Activated naive CD4-positive, alpha-beta T cell (primary cell): ENCODE measurements around the gene DQX1.

ENCODE experiments used
- DNase-seq, 4 experiments: peaks; one replicate each; lab custom pipeline; 2025; lab: John Stamatoyannopoulos, UW

The DQX1 gene

DNA sequence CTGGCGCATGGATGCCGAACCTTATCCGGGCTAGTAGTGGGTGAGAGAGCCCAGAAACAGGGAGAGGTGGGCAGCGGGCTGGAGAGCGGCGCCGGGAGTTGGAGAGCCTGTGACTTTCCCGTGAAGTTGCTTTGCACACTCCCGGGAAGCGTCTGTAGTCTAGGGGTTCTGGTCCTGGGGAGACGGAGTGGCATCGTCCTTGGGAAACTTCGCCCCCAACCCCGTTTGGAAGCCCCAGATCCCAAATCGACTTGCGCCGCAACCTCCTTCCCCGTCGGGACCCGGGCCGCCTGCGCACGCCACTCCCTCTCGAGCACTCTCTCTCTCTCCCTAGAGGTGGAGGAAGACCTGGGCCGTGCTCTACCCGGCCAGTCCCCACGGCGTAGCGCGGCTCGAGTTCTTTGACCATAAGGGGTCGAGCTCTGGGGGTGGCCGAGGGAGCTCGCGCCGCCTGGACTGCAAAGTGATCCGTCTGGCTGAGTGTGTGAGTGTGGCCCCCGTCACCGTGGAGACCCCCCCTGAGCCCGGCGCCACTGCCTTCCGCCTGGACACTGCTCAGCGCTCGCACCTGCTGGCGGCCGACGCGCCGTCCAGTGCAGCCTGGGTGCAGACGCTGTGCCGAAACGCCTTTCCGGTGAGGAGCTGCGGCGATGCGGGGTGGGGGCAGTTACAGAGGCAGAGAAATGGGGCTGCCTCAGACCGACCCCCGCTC lies 28.9 kb upstream of the DQX1 start:
- DNase-seq, result peak in 1 of 4 experiments; percentile 27

DNA sequence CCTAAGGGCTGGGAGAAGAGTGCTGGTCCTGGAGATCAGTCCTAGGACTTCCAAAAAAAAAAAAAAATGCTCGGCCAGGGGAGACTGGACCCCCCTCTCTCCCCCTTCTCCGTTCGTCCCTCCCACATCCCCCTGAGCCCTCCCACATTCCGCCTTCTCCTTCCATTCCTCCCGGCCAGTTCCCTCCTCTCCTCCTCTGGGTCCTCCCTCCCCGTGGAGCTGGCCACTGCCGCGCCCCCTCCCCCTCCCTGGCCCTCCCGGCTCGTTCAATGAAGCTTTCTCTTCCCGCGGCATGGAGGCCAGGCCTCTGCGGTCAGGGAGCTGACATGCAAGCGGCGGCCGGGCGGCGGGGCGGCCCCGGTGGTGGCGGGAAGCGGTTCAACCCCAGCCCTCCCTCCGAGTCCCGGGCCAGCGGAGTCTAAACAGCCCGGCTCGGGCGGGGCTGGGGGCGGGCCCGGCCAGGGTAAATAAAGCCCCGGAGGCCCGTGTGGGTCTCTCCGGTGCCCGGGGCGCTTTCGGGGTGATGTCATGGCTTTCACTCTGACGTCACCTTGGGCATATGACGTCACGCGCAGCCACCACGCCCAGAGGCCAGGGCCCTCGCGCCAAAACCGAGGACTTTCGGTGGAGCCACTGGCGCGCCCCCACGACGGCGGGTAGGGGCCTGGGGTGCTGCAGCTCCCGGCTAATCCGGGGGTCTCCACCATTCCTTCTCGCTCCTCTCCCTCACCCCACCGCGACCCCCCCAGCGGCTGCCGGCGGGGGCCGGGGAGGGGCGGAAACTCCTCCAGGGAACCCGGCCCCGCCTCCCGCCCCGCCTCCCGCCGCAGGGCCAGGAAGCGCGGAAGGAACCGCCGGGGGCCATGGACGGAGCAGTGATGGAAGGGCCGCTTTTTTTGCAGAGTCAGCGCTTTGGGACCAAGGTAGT lies 28.1 kb upstream of the DQX1 start, which contains the start of the genes DOK1 and LOXL3:
DOK1 (plus strand) TSS at position 829 of the 928 bp plus-strand sequence; CDS start at position 864, 35 bp downstream.
LOXL3 (minus strand) TSS at position 51 of the 928 bp plus-strand sequence. CDS start 1,308 bp downstream, outside the sequence.
- DNase-seq, result peak; percentile 61 to 78 (median 67)

DNA sequence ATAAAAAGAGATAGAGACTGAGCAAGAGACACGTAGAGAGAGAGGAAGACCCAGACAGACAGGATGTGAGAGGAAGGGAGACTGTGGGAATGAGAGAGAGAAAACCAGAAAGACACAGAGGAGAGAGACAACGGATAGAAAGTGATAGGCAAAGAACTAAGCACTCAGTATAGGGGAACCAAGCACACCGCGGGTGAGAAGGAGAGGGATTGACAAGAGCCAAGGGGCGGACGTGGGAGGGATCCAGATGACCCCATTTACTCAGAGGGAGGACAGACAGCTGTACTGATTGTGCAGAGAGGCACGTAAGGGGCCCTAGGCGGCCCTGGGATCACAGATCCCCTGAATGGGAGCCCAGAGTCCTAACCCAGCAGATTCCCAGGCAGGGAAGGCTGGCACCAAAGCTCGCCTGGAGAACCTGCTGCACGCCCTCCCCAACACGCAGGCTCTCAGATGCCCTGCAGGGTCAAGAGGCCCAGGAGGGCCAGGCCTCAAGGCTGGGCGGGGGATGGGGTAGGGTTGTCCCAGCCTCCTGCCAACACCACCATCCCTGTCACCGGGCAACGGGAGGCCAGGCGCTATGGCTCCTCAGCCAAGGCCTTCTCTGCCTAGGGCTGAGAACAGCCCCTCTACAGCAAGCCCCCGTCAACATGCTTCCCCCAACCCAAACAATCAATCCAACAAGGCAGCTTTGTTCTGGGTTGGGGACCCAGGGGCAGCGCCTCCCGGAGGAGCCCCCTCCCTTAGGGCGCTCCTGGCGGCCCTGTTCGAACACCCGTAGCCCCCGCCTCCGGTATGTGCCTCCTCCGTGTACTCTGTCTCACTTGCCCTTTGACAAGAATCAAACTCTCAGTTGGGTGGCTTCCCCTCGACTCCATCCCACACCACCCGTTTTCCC lies 27.1 kb upstream of the DQX1 start:
- no peak for DNase-seq

DNA sequence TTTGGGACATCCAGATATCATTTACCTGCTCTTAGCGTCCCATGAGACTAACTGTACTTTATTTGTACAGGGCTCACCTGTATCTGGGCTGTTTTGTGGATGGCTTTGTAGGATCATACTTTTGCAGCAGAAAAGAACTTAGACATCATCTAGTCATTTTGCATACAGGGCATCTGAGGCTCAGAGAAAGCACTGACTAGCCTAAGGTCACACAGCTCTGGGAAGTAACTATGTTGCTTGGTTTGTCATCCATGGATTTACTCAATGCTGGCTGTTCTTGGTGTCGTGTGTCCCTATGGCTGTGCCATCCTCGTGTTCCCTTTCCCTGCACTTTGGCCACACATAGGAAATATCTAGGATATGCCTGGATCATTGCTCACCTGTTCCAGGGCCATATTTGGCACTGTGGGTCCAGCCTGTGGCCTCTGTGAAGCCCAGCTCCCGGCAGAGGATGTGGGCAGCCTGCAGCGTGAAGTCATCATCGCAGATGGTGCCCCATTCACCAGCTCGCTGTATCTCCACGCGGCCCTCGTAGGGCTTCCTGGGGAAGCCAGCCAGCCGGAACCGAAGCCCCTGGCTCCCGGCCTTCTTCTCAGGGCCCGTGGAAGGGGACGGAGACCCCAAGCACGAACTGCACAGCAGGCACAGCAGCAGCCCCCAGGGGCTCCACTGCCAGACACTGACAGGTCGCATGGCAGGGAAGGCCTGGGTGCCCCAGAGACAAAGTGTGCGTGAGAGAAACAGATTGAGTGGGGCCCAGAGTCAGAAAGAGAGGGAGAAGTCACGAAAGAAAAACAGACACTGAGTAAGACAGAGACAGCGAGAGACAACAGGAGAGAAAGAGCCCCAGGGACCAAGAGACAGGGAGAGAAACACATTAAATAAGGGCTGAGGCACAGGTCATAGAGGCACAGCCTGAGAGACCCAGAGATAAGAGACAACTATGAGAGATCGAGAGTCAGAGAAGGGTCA lies 26.2 kb upstream of the DQX1 start:
- no peak for DNase-seq

DNA sequence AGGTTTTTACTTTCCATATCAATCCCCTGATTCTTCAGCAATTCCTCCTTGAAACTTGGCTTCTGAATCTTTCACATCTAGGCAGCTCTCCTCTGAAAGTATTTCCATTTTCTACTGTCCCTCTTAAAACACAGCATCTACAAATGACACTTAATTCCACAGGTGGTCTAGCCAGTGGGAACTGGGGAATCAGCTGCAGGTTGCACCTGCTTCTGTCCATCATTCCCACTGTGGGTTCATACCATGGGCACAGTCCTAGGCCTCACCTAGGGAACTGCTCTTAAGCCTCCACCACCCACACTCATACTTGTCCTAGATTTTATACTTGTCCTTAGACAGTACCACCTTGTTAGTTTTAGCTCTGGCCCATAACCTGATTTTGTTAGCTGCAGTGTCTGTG lies 25.5 kb upstream of the DQX1 start:
- no peak for DNase-seq

DNA sequence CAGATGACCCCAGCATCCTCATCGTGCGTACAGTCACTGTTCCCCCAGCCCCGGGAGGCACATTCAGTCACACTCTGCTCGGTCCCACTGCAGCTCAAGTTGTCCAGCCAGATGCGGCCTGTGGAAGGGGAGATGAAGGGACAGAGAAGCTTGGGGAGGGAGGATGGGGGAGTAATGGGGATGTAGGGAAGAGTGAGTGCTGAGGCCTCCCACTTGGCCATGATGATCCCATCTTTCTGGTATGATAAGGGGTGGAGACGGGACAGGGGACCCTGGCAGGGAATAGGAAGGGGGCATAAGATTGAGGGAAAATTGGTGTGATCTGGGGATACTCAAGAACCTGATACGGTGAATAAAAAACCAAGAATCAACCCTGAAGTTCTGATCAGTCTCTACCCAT lies 24.2 kb upstream of the DQX1 start:
- DNase-seq, result no peak

DNA sequence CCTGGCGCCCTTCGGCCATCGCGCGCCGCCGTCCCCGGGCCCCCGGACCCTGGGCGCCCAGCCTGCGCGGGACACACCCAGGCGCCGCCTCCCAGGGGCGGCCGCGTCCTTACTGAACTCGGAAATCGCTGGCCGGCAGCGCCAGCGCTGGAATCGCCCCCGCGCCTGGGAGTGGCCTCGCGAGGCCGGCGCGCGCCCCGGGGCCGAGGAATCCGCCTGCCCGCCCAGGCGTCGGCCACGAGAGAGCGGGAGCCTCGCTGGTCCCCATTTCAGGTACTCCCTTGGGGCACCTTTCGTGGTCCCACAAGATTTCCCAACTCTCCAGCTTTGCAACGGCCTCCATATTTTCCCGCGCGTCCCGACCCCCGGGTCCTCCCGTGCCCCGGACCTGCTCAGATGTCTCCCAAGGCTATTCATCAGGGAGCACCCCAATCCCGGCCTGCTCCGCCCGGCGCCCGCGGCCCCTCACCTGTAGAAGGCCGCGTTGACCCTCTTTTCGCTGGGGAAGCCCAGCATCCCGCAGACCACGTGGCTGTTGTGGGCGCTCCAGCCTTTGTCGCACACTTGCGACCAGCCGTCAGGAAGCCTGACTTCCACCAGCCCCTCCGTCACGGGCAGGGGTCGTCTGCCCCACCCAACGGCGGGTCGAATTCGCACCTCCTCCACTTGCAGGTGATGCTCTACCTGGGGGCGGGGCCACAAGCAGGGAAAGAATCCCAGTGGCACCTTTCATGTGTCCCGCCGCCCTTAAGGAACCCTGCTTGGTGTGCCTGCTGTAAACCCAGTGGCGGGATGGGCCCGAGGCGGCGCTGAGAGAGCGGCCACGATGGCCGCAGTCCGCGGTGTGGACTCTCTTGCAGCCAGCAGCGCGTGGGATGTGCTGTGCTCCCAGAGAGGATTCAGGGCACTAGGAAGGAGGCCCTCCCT lies 23.1 kb upstream of the DQX1 start:
- DNase-seq, result no peak

DNA sequence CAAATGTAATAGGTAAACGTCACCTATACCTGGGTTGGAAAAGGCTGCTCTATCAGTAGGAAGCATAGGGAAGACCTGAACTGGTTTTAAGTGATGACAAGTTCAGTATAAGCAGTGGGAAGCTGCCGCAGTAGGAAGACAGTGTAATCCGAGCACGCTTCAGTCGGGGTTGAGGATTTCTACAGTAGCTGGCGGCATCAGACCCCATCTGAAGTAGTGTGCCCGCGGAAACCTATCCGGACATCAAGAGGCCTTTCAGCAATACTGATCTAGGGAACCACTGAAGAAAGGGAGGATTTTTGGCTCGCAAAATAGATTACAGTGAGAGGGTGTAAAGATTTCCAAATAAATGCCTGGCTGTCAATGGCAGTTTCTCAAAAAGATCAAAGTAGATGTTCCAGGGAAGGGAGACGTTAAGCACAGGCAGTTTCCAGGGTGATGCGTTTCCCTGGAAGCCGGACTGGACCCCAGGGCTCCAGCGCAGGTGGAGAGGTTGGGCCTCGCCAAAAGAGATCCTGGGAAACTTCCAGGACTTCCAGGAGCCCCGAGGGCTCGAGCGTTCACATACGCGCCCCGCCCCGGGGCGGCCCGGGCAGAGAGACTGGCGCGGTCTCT lies 22.4 kb upstream of the DQX1 start:
- no peak for DNase-seq

DNA sequence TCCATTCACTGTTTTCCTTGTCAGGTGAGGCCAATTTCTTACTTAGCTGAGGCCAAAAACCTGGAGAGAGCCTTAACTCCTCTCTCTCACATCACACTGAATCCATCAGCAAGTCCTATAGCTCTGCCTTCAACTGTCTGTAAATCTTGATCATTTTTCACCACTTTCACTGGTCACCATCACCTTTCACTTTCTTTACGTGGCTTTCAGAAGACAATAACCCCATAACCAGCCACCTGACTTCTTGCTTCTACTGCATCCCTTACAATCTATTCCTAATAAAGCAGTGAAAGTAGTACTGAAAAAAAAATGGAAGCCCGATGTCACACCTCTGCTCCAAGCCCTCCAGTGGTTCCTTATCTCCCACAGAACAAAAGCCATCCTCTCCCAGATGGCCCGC lies 20.0 kb upstream of the DQX1 start:
- DNase-seq, result no peak

DNA sequence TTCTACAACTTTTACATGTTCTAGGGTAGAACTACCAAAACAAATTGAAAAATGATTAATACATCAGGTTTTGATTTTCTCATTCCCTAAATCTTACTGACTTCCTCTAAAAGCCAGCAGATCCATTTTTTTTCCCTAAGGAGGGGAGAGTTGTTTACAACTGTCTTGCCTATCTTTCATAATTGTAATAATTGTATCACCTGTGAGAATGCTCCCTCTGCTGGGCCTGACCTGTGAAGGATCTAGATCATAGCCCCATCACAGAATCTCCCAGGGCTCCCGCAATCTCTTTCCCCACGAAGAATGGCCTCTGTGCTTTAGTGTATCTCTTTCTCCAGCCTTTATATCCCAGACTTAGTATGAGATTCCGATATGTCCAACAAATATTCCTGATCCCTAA lies 18.6 kb upstream of the DQX1 start:
- no peak for DNase-seq

DNA sequence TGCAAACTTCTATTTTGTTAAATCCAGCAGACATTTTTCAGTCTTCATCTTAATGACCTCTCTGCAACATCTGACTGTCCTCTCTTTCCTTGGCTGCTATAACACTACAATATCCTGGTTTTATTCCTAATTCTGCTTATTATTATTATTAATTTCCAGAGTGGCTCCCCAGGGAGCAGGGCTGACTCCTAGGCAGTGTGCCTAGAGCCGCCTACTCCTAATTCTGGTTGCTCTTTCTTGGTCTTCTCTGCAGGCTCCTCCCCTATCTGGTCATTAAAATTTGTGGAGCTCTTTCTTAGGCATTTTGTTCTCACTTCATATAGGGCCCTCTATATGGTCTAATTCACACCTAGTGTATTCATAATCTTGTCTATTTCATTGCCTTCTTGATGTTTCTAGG lies 16.9 kb upstream of the DQX1 start:
- no peak for DNase-seq

DNA sequence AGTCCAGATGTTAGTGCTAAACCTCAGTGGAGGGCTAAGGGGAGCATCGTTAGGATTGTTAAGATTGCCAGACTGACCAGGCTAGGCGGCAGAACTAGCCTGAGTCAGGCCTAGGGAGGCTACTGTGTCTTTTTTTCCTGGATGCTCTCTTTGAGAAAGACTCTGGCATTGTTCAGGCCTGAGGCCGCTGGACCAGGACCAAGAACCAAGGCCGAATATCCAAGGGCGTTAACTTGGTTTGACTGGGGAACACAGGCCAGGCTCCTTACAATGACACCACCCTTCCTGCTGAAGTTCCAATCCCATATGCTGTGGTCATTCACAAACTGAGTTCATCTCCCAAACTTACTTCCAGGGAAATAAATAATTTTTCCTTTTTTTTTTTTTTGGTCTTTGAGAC lies 14.3 kb upstream of the DQX1 start:
- no peak for DNase-seq

DNA sequence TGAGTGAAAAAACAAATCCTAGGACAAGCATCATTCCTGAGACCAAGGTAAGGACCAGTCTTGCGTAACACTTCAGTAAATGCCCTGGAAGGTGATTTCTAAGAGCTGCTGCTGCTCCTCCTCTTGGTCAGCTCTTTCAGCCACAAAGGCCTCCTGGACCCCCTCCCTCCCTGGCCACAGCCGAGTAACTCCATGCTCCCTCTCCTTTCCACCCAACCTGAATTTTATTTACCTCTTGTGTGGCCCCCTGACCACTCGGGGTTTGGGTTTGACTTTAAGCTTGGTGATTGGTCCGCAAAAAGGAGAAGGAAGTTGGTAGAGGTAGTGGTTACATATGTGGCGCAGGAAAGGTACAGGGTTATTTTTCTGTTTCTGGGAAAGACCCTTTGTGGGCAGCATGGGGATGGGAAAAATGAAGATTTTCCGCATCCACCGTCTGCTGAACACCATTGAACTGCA lies 12.9 kb upstream of the DQX1 start:
- DNase-seq, result no peak

DNA sequence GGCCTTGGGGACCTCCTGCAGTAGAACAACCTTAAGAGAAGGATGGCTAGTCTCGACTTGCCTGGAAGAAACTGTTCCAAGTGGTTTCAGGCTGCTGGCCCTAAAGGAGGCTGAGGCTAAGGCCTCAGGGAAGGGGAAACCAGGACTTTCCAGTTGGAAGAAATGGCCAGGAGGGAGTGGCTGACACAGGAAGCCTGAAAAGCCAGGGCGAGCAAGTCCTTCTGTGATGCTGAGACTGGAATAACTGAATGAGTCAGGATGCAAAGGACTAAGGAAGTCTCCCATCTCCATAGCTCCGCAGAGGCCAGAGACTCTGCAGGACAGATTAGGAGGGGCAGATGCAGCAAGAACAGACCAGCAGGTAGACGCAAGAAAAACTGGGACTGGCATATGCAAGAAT lies 11.1 kb upstream of the DQX1 start:
- DNase-seq, result no peak

DNA sequence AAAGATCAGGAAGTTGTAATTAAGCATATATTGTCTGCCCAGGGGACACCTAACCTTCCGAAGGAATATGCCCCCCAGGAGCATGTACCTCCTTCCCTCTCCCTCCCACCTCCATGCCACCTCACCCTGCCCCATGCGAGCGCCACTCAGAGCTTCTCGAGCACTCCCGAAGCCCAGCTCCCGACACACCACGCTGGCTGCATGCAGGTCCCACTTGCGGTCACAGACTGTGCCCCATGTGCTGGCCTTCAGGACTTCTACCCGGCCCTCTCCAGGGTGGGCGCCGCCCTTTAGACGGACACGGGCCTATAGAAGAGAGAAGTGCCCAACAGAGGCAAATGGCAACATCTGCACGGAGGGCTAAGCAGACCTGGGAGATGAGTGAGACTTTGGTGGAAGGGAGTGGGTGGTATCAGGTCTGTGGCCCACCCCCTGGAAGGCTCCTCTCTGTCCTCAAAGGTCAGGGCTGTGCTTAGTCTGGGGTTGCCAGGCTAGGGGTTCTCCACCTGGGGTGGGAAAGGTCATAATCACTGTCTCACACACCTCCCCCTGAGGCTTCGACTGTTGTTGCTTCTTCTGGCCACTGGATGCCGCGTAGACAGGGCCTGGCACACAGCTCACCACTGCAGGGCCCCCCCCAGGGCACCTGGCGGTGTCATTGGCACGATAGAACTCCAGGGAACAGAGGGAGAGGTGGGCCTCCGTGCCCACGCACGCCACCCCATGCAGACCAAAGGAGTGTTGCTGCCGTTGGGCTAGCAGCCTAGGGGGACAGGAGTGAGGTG lies 10.3 kb upstream of the DQX1 start:
- DNase-seq, result no peak

DNA sequence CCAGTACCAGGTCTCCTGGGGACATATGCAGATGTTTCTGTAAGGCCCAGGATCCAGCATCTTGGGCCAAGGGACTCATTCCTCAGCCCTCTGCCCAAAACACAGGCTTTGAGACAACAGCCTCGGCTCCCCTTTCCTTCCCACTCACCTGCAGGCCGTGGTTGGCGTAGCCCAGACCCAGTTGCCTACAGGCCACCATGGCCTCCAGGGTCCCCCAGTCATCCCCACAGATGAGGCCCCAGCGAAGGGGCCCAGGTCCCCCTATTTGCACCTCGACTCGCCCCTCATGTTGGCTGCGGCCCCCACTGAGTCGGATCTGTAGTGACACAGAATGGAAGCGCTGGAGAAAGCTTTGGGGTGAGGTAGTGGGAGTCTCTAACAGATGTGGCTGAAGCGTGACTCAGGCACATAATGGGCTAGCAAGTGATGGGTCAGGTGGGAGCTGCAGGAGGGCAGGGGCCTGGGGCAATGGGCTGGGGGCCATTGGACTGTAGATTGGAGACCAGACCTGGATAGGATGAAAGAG lies 9.5 kb upstream of the DQX1 start:
- no peak for DNase-seq

DNA sequence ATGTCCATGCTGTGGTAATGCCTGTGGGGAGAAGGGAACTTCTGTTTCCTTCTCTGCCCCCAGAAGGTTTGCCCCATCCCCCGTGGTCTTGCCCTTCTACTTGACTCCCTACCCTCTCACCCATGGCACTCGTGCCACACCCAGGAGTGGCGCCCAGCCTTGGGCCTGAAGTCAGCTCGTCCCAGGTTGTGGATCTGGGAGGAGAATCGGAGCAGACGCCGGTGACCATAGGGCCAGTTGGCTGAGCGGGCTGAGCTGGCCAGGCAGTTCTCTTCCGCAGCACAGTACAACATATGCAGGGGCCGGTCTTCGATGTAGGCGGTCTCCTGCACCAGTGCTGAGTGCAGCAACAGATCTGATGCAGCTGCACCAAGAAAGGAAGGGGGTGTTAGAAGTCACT lies 8.4 kb upstream of the DQX1 start:
- DNase-seq, result no peak

DNA sequence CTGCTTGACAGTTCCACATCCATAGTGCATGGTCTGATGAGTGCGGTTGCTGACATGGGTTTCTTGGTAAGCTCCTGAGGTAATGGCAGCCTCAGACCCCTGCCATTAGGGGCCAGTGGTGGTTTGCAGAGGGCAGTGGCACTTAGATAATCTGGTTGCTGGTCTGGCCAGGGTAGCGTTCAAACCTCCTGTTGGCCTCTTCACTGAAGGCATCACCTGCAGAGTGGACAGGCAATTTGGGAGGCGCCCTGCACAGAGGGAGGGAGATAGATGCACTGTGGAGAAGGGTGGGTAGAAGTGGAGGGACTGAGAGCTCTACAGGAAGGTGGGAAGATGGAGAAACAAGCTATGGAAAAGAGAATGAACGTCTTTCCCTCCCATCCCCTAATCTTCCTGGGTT lies 7.4 kb upstream of the DQX1 start:
- DNase-seq, result no peak
